Panc1 (cell line): ENCODE measurements around the gene HCRT. TPM values are rescaled to one million over a fixed set of nuclear protein-coding genes. Genes with fewer than 3 reads are reported as not detected.

Experiments
- ATAC-seq: fragments of 200-7000 bp; cut with Tn5 transposase; 2 replicates; pipeline ENCODE4 v1.9.1; 2020; ENCODE audit warnings: mild to moderate bottlenecking, moderate library complexity
- BruUV-seq: library from RNA; stranded (reverse); fragments of 400-500 nt; replicated peaks from 2 replicates; lab custom pipeline; 2021; lab: Mats Ljungman, UMichigan
- CTCF ChIA-PET: fragments of 300-600 bp; sonication (Branson Sonifier 250); formaldehyde crosslinking; loops from one replicate; lab custom pipeline; 2022; ENCODE audit warnings: antibody characterized with exemption; lab: Charles Lee
- POLR2A ChIA-PET: fragments of 300-600 bp; sonication (Branson Sonifier 250); formaldehyde crosslinking; loops from one replicate; lab custom pipeline; 2022; ENCODE audit warnings: antibody characterized with exemption; lab: Charles Lee
- DNase-seq: peaks from one replicate; pipeline ENCODE4 v3.0.0-alpha.2; 2010; ENCODE audit warnings: low read depth, low spot score
- H3K27ac ChIP-seq: 2 replicates; pipeline ENCODE4 v1.5.1; 2011; ENCODE audit warnings: mild to moderate bottlenecking, low read length, inconsistent platforms
- H3K27me3 ChIP-seq: fragments of 200-500 bp; sonication (Bioruptor generic); 2 replicates; pipeline ENCODE4 v1.6.0; 2014; ENCODE audit warnings: low read length, inconsistent platforms; ENCODE audit not compliant: control insufficient read depth, insufficient read depth
- H3K36me3 ChIP-seq: fragments of 200-500 bp; sonication (Bioruptor generic); 2 replicates; pipeline ENCODE4 v1.5.1; 2014; ENCODE audit warnings: inconsistent platforms, mild to moderate bottlenecking, low read length, moderate library complexity; ENCODE audit not compliant: control insufficient read depth, insufficient read depth
- H3K4me1 ChIP-seq: 2 replicates; pipeline ENCODE4 v1.5.1; 2011; ENCODE audit warnings: inconsistent platforms, mild to moderate bottlenecking, low read length, moderate library complexity; ENCODE audit not compliant: control insufficient read depth, insufficient read depth
- H3K4me3 ChIP-seq, 2 experiments: 2 replicates each; pipeline ENCODE4 v1.5.1; 2011 to 2012; ENCODE audit warnings: low read depth in 2 of 2, low read length in 2 of 2, mild to moderate bottlenecking in 2 of 2, inconsistent platforms in 1 of 2, moderate library complexity in 1 of 2
- H3K9me3 ChIP-seq: fragments of 200-500 bp; sonication (Bioruptor generic); 2 replicates; pipeline ENCODE4 v1.5.1; 2014; ENCODE audit warnings: low read depth, mild to moderate bottlenecking, inconsistent platforms, low read length, moderate library complexity; ENCODE audit not compliant: control insufficient read depth, insufficient read depth
- POLR2AphosphoS5 ChIP-seq: IDR thresholded peaks from 2 replicates; pipeline ENCODE4 v1.6.1; 2012; ENCODE audit warnings: mild to moderate bottlenecking, low read depth, low read length, moderate library complexity
- SIN3A ChIP-seq: IDR thresholded peaks from 2 replicates; pipeline ENCODE4 v1.6.1; 2012; ENCODE audit warnings: low read depth, mild to moderate bottlenecking, low read length, moderate library complexity, borderline replicate concordance; ENCODE audit not compliant: insufficient read depth
- TCF7L2 ChIP-seq: IDR thresholded peaks from 2 replicates; pipeline ENCODE4 v1.6.1; 2011; ENCODE audit warnings: mild to moderate bottlenecking, low read depth, low read length, inconsistent platforms
- in situ Hi-C: cut with HindIII; loops from 2 replicates; pipeline ENCODE4 v1.10.0; 2016; ENCODE audit warnings: low sequenced_read_pairs, low pct_unique_long_range_greater_than_20kb
- intact Hi-C: fragments of 100-400 bp; cut with micrococcal nuclease; formaldehyde crosslinking; loops from one replicate; pipeline ENCODE4 v1.10.0; 2022; ENCODE audit not compliant: unreplicated experiment
- total RNA-seq: library from RNA; stranded (reverse); gene quantifications from one replicate; pipeline ENCODE4 v1.2.1, GENCODE V29; 2021; ENCODE audit not compliant: unreplicated experiment
- TF ChIP-seq, protein P1 (sequence below): fragments of 450-650 bp; IDR thresholded peaks from 2 replicates; pipeline ENCODE4 v1.5.1; 2017; ENCODE audit warnings: mild to moderate bottlenecking
- TF ChIP-seq, protein P2 (sequence below), 2 experiments: IDR thresholded peaks; 2 replicates each; pipeline ENCODE4 v1.6.1; 2011 to 2012; ENCODE audit warnings: low read depth in 2 of 2, control low read depth in 1 of 2, low read length in 1 of 2, mild to moderate bottlenecking in 1 of 2, moderate library complexity in 1 of 2; ENCODE audit not compliant: insufficient read depth in 1 of 2

The HCRT gene
- total RNA-seq, 1 experiment from 2014 or later, result not detected

DNA sequence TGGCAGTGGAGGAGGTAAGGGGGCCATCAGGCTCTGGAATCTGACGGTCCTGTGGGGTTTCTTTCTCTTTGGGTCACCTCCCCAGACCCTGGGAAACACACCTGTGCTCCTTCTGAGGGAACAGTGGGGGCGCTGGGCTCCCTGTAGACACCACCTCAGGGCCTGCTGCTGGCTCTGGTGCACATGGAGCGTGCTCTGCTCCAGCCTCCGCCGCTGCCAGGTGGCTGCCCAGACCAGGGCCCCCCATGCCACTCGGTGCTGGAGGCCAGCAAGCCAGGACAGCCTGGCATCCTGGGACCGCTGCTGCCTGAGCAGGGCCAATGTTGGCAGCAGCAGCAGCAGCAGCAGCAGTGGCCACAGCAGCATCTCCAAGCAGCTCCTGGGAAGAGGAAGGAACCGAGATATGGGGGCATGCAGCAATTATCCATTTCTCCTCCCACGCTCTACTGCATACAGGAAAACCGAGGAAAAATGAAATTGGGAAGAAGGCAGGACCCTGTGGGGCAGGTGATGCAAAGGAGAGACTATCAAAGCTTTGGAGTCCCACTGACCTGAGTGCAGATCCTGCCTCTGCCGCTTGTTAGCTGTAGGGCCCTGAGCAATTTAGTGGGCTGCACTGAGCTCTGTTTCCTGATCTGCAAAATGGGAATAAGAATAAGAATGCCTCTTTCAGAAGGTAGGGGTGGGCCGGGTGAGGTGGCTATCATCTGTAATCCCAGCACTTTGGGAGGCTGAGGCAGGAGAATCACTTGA lies 8.1 kb upstream of the HCRT start:
- TF ChIP-seq POLR2AphosphoS5, result no peak
- TF ChIP-seq, protein P1, sequence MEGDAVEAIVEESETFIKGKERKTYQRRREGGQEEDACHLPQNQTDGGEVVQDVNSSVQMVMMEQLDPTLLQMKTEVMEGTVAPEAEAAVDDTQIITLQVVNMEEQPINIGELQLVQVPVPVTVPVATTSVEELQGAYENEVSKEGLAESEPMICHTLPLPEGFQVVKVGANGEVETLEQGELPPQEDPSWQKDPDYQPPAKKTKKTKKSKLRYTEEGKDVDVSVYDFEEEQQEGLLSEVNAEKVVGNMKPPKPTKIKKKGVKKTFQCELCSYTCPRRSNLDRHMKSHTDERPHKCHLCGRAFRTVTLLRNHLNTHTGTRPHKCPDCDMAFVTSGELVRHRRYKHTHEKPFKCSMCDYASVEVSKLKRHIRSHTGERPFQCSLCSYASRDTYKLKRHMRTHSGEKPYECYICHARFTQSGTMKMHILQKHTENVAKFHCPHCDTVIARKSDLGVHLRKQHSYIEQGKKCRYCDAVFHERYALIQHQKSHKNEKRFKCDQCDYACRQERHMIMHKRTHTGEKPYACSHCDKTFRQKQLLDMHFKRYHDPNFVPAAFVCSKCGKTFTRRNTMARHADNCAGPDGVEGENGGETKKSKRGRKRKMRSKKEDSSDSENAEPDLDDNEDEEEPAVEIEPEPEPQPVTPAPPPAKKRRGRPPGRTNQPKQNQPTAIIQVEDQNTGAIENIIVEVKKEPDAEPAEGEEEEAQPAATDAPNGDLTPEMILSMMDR, result no peak
- TF ChIP-seq SIN3A, result no peak
- ChIA-PET CTCF (no interaction called here), POLR2A (no interaction called here)
- BruUV-seq, result no TSS peak
- Histone ChIP-seq H3K4me3 (peak overlapping the region; percentile 61 to 82), H3K36me3 (no peaks in the 10 kb centered on the region), H3K9me3 (no peaks in the 10 kb centered on the region), H3K27me3 (no peaks in the 10 kb centered on the region), H3K27ac (peak overlapping the region; percentile 89), H3K4me1 (no peaks in the 10 kb centered on the region)
- intact Hi-C loops (no loop called here), in situ Hi-C loops (no loop called here)
- DNase-seq, result no peak
- no peak for ATAC-seq

DNA sequence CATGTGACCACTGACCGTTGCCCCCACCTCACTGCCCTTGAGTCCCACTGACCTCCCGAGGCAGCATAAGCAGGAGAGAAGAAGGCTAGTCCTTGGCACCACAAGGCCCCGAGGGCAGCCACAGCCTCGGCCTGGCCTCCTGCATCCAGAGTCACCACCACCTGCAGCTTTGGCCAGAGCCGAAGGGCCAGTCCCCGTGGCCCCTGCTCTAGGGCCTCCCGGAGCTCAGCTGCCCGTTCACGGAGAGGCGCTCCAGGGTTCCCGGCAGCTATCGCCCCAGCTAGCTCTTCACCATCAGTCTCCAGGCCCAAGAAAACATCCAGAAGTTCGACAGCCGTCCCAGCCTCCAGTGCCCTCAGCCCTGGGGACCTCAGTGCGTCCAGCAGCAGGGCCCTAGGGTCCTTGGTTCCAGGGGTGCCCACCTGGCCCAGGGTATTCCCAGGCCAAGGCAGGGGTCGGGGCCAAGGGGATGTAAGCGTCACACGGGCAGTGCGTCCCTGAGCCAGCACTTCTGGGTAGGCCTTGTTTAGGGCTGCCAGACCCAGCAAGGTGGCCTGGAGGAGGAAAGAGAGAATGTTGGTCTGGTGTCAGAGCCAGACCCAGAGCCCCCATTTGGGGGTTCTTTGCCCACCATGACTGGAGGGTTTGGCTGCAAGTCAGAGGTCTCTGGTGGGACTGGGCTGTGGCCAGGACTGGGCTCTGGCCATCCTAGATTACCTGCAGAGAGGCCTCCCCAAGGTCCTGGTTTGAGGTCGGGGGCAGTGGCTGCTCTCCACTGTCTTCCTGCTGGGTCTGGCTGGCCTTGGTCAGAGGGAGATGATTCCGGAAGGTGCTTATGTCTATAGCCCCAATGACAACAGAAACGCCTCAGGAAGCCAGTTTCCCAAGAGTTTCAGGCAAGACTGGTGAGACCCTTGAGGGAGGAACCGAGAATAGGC lies 7.2 kb upstream of the HCRT start:
- TF ChIP-seq POLR2AphosphoS5, result no peak
- TF ChIP-seq, protein P2, sequence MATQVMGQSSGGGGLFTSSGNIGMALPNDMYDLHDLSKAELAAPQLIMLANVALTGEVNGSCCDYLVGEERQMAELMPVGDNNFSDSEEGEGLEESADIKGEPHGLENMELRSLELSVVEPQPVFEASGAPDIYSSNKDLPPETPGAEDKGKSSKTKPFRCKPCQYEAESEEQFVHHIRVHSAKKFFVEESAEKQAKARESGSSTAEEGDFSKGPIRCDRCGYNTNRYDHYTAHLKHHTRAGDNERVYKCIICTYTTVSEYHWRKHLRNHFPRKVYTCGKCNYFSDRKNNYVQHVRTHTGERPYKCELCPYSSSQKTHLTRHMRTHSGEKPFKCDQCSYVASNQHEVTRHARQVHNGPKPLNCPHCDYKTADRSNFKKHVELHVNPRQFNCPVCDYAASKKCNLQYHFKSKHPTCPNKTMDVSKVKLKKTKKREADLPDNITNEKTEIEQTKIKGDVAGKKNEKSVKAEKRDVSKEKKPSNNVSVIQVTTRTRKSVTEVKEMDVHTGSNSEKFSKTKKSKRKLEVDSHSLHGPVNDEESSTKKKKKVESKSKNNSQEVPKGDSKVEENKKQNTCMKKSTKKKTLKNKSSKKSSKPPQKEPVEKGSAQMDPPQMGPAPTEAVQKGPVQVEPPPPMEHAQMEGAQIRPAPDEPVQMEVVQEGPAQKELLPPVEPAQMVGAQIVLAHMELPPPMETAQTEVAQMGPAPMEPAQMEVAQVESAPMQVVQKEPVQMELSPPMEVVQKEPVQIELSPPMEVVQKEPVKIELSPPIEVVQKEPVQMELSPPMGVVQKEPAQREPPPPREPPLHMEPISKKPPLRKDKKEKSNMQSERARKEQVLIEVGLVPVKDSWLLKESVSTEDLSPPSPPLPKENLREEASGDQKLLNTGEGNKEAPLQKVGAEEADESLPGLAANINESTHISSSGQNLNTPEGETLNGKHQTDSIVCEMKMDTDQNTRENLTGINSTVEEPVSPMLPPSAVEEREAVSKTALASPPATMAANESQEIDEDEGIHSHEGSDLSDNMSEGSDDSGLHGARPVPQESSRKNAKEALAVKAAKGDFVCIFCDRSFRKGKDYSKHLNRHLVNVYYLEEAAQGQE (IDR thresholded peaks at IDR 0.05; ENCODE audit: insufficient read depth in 1 of 2, low read depth in 2 of 2, low read length in 1 of 2), result no peak
- TF ChIP-seq SIN3A, result no peak
- no peak for TF ChIP-seq TCF7L2
- TF ChIP-seq, protein P1, result no peak
- H3K27me3 ChIP-seq, result no peaks in the 10 kb centered on the region
- intact Hi-C loops, result no loop called here
- H3K4me1 ChIP-seq, result no peaks in the 10 kb centered on the region
- H3K9me3 ChIP-seq, result no peaks in the 10 kb centered on the region
- CTCF ChIA-PET, result no interaction called here
- BruUV-seq, result no TSS peak
- no peak overlapping the region for H3K4me3 ChIP-seq
- ATAC-seq, result no peak
- peak overlapping the region; percentile 23; the same call in 1 of the 2 replicates for H3K27ac ChIP-seq
- DNase-seq, result no peak
- in situ Hi-C loops, result no loop called here
- POLR2A ChIA-PET, result no interaction called here
- no peaks in the 10 kb centered on the region for H3K36me3 ChIP-seq
